Parathyroid adenoma (tissue), 2 donors: ENCODE data around the gene GNB3.

Experiments used
- H2AFZ ChIP-seq: fragments of 300-600 bp; sonication (generic); one replicate; pipeline ENCODE4 v1.7.0; 2017; ENCODE audit warnings: antibody characterized with exemption, mild to moderate bottlenecking
- H3K27ac ChIP-seq: fragments of 300-600 bp; sonication (generic); one replicate; pipeline ENCODE4 v1.7.0; 2017
- H3K27me3 ChIP-seq: fragments of 300-600 bp; sonication (generic); one replicate; pipeline ENCODE4 v1.7.0; 2017; ENCODE audit warnings: low read length; ENCODE audit not compliant: control insufficient read depth, insufficient read depth
- H3K36me3 ChIP-seq: fragments of 300-600 bp; sonication (generic); one replicate; pipeline ENCODE4 v1.7.0; 2017; ENCODE audit warnings: low read length; ENCODE audit not compliant: control insufficient read depth, insufficient read depth
- H3K4me1 ChIP-seq: fragments of 300-600 bp; sonication (generic); one replicate; pipeline ENCODE4 v1.7.0; 2017; ENCODE audit warnings: control low read depth
- H3K4me2 ChIP-seq: fragments of 300-600 bp; sonication (generic); one replicate; pipeline ENCODE4 v1.7.0; 2017; ENCODE audit warnings: low read length
- H3K4me3 ChIP-seq: fragments of 300-600 bp; sonication (generic); one replicate; pipeline ENCODE4 v1.7.0; 2017; ENCODE audit warnings: low read depth, low read length
- H3K79me2 ChIP-seq: fragments of 300-600 bp; sonication (generic); one replicate; pipeline ENCODE4 v1.7.0; 2017; ENCODE audit warnings: control low read depth
- H3K9ac ChIP-seq: fragments of 300-600 bp; sonication (generic); one replicate; pipeline ENCODE4 v1.7.0; 2017; ENCODE audit warnings: mild to moderate bottlenecking
- H3K9me3 ChIP-seq: fragments of 300-600 bp; sonication (generic); one replicate; pipeline ENCODE4 v1.7.0; 2017; ENCODE audit warnings: low read length; ENCODE audit not compliant: control insufficient read depth
- CTCF ChIP-seq: fragments of 300-600 bp; sonication (generic); IDR thresholded peaks from one replicate; pipeline ENCODE4 v1.7.0; 2017; ENCODE audit warnings: antibody characterized with exemption, mild to moderate bottlenecking
- donor health status: primary hyperparathyroidism.

The GNB3 gene

GRCh38 chr12:6834873-6835272 lies 5.9 kb upstream of the GNB3 start:
- H3K36me3 ChIP-seq: no peaks in the 10 kb centered on the region
- H3K9ac ChIP-seq: no peak overlapping the region
- H3K27me3 ChIP-seq: no peaks in the 10 kb centered on the region
- no peaks in the 10 kb centered on the region for H3K9me3 ChIP-seq
- no peak overlapping the region for H3K4me2 ChIP-seq
- H3K4me3 ChIP-seq: no peak overlapping the region
- peaks cover under 1% of the 10 kb centered on the region for H3K4me1 ChIP-seq
- H3K27ac ChIP-seq: no peak overlapping the region
- no peak for TF ChIP-seq CTCF
- H3K79me2 ChIP-seq: no peaks in the 10 kb centered on the region
- no peak overlapping the region for H2AFZ ChIP-seq

GRCh38 chr12:6836851-6837250 lies 3.9 kb upstream of the GNB3 start:
- H2AFZ ChIP-seq: no peak overlapping the region
- no peak overlapping the region for H3K4me3 ChIP-seq
- H3K27ac ChIP-seq: no peak overlapping the region
- no peak overlapping the region for H3K4me2 ChIP-seq
- no peaks in the 10 kb centered on the region for H3K36me3 ChIP-seq
- no peaks in the 10 kb centered on the region for H3K4me1 ChIP-seq
- H3K9ac ChIP-seq: no peak overlapping the region
- no peaks in the 10 kb centered on the region for H3K79me2 ChIP-seq
- H3K27me3 ChIP-seq: no peaks in the 10 kb centered on the region
- no peaks in the 10 kb centered on the region for H3K9me3 ChIP-seq
- TF ChIP-seq CTCF: no peak

GRCh38 chr12:6837370-6838060 lies 3.2 kb upstream of the GNB3 start:
- no peak overlapping the region for H3K4me2 ChIP-seq
- H3K4me1 ChIP-seq: no peaks in the 10 kb centered on the region
- H3K36me3 ChIP-seq: no peaks in the 10 kb centered on the region
- H3K27me3 ChIP-seq: no peaks in the 10 kb centered on the region
- H3K4me3 ChIP-seq: no peak overlapping the region
- no peaks in the 10 kb centered on the region for H3K79me2 ChIP-seq
- no peak for TF ChIP-seq CTCF
- H2AFZ ChIP-seq: no peak overlapping the region
- H3K27ac ChIP-seq: no peak overlapping the region
- H3K9me3 ChIP-seq: no peaks in the 10 kb centered on the region
- no peak overlapping the region for H3K9ac ChIP-seq

GRCh38 chr12:6838854-6839253 lies 1.9 kb upstream of the GNB3 start:
- Histone ChIP-seq H3K4me2 (no peak overlapping the region), H3K4me1 (no peaks in the 10 kb centered on the region), H3K27me3 (no peaks in the 10 kb centered on the region), H3K79me2 (peaks cover 2% of the 10 kb centered on the region), H3K27ac (no peak overlapping the region), H3K4me3 (no peak overlapping the region), H3K9me3 (no peaks in the 10 kb centered on the region), H3K9ac (no peak overlapping the region), H2AFZ (no peak overlapping the region), H3K36me3 (no peaks in the 10 kb centered on the region)
- TF ChIP-seq CTCF: no peak

GRCh38 chr12:6839482-6840201 lies 1.1 kb upstream of the GNB3 start:
- Histone ChIP-seq H3K9me3 (no peaks in the 10 kb centered on the region), H3K36me3 (no peaks in the 10 kb centered on the region), H2AFZ (no peak overlapping the region), H3K79me2 (peaks cover 2% of the 10 kb centered on the region), H3K27me3 (no peaks in the 10 kb centered on the region), H3K4me3 (no peak overlapping the region), H3K27ac (no peak overlapping the region), H3K4me1 (no peaks in the 10 kb centered on the region), H3K9ac (no peak overlapping the region), H3K4me2 (no peak overlapping the region)
- no peak for TF ChIP-seq CTCF
